HG03469 (cell line): ENCODE data around the gene KCNJ6.

Experiments
- ATAC-seq: cut with Tn5 transposase; IDR thresholded peaks from one replicate; pipeline ENCODE4 v1.9.1; 2021; ENCODE audit warnings: mild to moderate bottlenecking, moderate library complexity, moderate number of reproducible peaks; ENCODE audit not compliant: unreplicated experiment

The KCNJ6 gene

DNA sequence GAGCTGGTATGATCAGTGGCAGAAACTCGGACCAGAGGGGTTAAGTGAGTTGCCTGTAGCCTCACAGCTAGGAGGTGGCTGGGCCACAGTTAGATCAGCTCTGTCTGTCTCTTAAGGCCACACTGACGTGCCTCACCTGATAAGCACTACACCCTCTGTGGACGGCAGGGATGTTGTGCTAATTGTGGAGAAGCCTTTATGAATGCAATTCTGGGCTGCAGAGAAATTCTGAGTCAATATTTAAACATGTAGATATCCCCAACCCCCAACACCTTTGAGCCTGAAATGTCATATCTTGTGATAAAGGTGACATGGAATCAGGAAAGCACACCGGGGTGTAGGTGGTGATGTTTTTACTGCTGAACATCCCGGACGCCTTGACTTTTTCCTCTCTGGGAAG is 88.3 kb downstream of the KCNJ6 start:
- ATAC-seq, result no peak

- no peak for ATAC-seq
Measured at GRCh38 chr21:37821786-37822450, 94.3 kb downstream of the KCNJ6 start.

- ATAC-seq, result no peak
Measured at GRCh38 chr21:37821092-37821491, 95.2 kb downstream of the KCNJ6 start.

DNA sequence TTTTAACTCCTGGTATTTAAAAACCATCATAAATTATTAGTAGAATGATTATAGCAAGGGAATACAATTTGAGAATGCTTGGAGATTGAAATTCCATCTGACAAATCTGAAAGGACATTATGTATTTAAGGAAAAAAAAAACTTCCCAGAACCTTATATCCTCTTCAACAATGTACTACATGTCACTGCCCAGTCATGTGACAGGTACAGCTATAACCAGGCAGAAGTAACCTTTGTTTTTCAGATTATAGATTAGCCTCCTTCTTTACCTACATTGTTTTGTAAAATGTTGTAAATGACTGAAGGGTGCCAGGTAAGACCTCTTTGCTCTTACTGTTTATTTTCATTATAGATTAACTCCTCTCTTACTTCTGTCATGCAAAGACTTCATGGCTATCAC is 96.9 kb downstream of the KCNJ6 start:
- no peak for ATAC-seq

- ATAC-seq, result no peak
Measured at GRCh38 chr21:37817242-37817641, 99.0 kb downstream of the KCNJ6 start.

GRCh38 chr21:37815893-37816292 is 100.4 kb downstream of the KCNJ6 start:
- no peak for ATAC-seq

GRCh38 chr21:37811711-37812110 is 104.5 kb downstream of the KCNJ6 start:
- no peak for ATAC-seq

DNA sequence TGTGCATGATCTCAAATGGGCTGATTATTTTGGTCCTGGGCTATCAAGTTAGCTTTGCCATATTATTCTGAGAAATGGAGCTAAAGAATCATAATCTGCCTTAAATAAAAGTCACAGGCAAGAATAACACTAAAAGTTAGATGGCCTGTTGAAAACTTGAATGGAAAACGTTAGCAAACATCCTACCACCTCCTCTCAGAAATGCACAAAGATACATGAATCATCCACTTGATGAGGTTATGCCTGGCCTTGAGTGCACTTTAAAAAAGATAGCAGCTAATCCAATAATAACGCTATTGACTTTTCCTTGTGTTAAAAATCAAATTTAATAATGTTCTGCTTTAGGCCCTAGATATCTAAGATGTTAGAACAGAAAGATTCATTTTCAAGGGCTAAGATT is 108.0 kb downstream of the KCNJ6 start:
- ATAC-seq, result no peak

DNA sequence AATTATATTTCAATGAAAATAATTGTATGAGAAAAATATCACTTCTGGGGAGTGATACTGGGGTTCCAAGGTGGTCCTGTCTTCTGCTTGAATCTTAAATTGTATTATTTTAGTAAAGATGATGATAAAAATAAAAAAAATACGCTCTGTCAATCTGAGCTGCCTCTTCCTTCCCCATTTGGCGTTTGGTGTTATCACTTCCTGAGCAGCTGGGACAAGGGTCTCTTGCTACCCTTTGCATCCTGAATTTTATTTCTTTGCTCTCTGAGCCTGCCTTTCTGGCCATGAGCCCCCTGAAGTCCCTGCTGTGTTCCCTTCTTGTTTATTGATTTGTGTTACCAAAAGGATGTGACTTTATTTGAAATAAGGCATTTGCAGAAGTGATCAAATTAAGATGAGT is 111.0 kb downstream of the KCNJ6 start:
- ATAC-seq, result no peak

DNA sequence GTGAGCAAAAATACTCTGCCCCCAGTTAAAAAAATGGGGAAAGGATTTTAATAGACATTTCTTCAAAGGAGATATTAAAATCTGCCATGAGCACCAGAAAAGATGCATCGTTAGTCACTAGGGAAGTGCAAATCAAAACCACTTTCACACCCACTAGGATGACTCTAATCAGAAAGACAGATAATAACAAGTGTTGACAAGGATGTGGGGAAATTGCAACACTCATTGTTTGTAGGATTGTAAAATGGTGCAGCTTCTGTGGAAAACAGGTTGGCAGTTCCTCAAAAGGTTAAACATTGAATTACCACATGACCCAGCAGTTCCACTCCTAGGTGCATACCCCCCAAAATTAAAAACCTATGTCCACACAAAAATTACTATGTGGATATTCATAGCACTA is 112.3 kb downstream of the KCNJ6 start:
- no peak for ATAC-seq

DNA sequence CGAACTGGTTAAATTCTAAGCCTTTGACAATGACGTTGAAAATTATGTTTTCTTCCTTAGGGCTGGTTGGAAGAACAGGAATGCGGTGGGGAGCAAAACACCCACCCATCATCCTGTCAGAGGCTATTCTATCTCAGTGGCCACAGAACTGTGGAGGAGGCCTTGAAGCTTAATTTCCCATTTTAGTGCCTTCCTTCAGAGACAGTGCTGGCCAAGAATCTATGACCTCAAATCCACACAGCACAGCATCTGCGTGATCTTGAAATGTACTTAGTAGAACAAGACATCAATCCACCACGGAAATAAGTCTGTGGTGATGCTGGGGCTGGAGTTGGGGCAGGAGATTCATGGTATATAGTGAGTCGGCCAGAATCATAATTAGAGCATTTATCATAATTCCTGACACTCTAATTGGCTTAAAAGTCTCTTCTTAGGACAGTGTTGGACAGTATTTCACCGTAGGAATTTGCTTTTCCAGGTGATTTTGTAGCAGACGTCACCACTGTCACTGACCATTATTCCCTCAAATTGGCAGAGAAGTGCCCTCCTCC is 113.1 kb downstream of the KCNJ6 start:
- ATAC-seq, result no peak

DNA sequence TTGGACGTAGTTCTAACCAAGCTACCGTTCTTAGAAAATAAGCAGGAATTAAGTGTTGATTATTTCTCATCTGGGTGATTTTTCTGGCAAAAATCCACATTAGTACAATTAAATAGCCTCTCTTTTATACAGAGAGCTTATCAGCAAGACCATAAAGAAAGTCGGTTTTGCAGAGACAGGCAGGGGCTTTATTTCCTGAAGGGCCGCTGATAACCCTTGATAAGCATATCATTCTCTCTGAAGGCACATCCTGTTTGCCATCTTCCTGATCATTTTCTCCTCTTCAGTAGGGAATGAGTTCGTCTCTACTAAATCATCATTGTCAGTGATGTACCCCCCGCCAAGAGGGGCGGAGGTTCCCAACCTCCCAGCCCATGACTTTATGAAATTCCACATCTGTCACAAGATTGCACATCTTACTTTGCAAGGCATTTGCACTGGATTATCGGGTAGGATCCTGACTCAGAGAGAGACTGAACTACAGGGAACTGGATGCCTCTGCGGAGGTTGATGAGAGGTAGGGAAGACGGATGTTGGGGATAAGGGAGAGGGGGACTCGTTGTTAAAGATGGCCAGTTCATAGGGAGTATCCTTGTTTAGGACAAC is 115.7 kb downstream of the KCNJ6 start:
- ATAC-seq, result no peak

GRCh38 chr21:37800057-37800455 is 116.2 kb downstream of the KCNJ6 start:
- no peak for ATAC-seq

GRCh38 chr21:37799211-37800056 is 116.8 kb downstream of the KCNJ6 start:
- no peak for ATAC-seq

GRCh38 chr21:37797403-37797802 is 118.9 kb downstream of the KCNJ6 start:
- ATAC-seq, result no peak

GRCh38 chr21:37796011-37796410 is 120.2 kb downstream of the KCNJ6 start:
- no peak for ATAC-seq

DNA sequence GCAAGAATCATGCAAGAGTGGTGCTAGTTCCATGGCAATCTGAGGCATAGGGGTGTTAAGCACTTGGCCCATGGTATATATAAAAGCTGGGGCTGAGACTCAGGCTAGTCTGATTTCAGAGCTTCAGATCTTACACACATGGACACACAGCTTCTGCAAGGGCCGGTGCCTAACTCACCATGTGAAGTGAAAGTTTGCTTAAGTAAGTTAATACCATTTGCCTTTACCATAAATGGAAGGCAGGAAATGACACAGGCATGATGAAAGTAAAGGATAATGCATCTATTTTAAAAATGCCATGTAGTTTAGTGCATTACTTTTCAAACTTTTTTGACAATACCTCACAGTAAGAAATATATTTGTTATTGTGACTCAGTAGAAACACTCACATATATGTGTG is 122.6 kb downstream of the KCNJ6 start:
- no peak for ATAC-seq

DNA sequence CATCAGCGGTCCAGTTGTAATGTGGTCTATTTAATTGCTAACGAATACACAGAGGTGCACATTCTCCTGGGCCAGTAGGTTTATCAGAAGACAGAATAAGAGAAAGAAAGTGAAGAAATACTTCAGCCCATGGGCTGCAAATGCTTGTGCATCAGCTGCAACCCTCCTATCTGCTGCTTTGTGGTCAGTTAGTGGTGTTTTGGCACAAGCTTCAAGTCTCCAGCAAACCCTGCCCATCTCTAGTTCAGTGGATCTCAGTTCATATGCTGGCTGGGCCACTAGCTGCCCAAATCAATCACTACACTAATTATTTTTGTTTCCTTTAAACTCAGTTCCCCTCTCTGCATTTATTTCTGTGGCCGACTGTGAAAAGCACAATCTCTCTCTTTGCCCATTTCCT is 124.2 kb downstream of the KCNJ6 start:
- no peak for ATAC-seq

DNA sequence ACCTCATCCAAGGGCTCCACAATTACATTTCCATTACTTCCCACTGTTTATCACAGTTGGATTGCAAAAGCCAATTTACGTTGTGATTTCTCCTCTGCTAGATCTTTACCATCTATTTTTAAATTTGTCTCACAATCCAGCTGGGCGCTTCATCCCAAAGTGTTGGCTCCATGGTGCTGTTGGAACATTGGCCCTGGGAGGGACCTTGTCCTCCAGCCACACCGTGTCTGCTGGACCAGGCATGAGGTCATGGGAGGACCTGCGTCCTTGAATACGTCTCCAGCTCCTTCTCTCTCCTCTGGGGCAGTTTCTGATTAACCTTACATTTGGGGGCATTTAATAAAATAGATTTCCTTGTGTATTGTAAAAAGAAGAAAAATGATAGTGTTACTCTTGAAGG is 125.4 kb downstream of the KCNJ6 start:
- ATAC-seq, result no peak

GRCh38 chr21:37788503-37788902 is 127.8 kb downstream of the KCNJ6 start:
- no peak for ATAC-seq

DNA sequence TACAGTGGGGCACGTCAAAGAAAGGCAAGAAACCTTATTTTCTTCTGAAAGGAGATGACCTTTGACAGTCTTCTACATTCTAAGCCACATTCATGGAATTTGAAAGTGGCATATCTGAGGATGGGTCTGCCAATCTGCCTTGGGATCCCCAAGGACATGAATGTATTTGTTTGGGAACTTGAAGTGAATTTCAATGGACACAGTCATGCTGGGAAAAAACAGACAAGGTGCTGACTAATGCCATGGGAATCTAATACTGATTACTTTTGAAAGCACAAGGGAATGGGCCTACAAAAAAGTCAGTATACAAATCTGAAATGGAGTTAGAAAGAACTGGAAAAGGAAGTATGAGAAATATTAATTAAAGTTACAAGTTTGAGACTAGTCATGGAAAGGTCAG is 128.8 kb downstream of the KCNJ6 start:
- no peak for ATAC-seq
